OCI-LY7 (cell line): ENCODE results near the gene SCN8A.

Experiments used
- EZH2phosphoT487 ChIP-seq: fragments of 200-600 bp; sonication (generic); IDR thresholded peaks from 2 replicates; pipeline ENCODE4 v1.6.1; 2018; ENCODE audit warnings: low read depth, borderline replicate concordance, mild to moderate bottlenecking, mixed run types, antibody characterized with exemption, low read length, moderate library complexity, mixed read lengths
- TF ChIP-seq, protein P1 (sequence below): fragments of 200-600 bp; sonication (generic); conservative IDR thresholded peaks from 2 replicates; pipeline ENCODE4 v1.5.1; 2014; ENCODE audit warnings: mild to moderate bottlenecking, antibody characterized with exemption, low read length, moderate library complexity, mixed read lengths

DNA sequence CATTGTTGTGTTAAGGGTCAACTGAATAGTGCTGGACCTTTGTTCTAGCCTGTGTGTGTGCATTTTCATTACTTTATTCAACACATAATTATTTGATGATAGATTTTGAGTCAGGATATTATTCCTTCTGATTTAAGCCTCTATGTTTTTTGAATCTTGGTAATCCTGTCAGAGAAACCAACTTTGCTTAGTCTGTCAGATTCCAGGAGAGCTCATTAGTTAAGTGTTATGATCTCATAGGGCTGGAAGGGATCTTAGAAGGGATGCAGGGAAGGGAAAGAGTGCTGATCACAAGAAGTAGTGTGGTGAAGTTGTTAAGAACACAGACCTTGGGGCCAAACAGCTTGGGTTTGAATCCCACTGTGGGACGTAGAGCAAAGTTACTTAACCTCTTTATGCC is 52.9 kb downstream of the SCN8A start:
- TF ChIP-seq, protein P1, sequence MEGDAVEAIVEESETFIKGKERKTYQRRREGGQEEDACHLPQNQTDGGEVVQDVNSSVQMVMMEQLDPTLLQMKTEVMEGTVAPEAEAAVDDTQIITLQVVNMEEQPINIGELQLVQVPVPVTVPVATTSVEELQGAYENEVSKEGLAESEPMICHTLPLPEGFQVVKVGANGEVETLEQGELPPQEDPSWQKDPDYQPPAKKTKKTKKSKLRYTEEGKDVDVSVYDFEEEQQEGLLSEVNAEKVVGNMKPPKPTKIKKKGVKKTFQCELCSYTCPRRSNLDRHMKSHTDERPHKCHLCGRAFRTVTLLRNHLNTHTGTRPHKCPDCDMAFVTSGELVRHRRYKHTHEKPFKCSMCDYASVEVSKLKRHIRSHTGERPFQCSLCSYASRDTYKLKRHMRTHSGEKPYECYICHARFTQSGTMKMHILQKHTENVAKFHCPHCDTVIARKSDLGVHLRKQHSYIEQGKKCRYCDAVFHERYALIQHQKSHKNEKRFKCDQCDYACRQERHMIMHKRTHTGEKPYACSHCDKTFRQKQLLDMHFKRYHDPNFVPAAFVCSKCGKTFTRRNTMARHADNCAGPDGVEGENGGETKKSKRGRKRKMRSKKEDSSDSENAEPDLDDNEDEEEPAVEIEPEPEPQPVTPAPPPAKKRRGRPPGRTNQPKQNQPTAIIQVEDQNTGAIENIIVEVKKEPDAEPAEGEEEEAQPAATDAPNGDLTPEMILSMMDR, result no peak
- TF ChIP-seq EZH2phosphoT487, result no peak
